Mucosa of rectum (tissue), 2 donors: Measurements from ENCODE around the gene RAD52.

Source experiments
- H3K27ac ChIP-seq, 2 donors: one replicate each; pipeline ENCODE4 v1.7.0; 2013; ENCODE audit warnings: inconsistent platforms in 2 of 2, low read depth in 2 of 2, low read length in 2 of 2
- H3K27me3 ChIP-seq, 2 donors: one replicate each; pipeline ENCODE4 v1.7.0; 2013; ENCODE audit warnings: low read length in 2 of 2; ENCODE audit not compliant: control insufficient read depth in 2 of 2, insufficient read depth in 2 of 2
- H3K36me3 ChIP-seq, 2 donors: one replicate each; pipeline ENCODE4 v1.7.0; 2013; ENCODE audit warnings: low read length in 2 of 2; ENCODE audit not compliant: control insufficient read depth in 2 of 2, insufficient read depth in 2 of 2
- H3K4me1 ChIP-seq, 2 donors: one replicate each; pipeline ENCODE4 v1.7.0; 2013; ENCODE audit warnings: low read length in 2 of 2, mild to moderate bottlenecking in 1 of 2; ENCODE audit not compliant: control insufficient read depth in 2 of 2, insufficient read depth in 2 of 2
- H3K4me3 ChIP-seq, 2 donors: one replicate each; pipeline ENCODE4 v1.7.0; 2013; ENCODE audit warnings: low read length in 2 of 2
- H3K9ac ChIP-seq, 2 donors: one replicate each; pipeline ENCODE4 v1.7.0; 2013; ENCODE audit warnings: low read length in 2 of 2, low read depth in 1 of 2, mild to moderate bottlenecking in 1 of 2
- H3K9me3 ChIP-seq, 2 donors: one replicate each; pipeline ENCODE4 v1.7.0; 2013; ENCODE audit warnings: low read length in 2 of 2; ENCODE audit not compliant: control insufficient read depth in 2 of 2
- donor health status: healthy.
- donor health status: Normal muscosa, but diverticular disease.

Gene RAD52

GRCh38 chr12:949453-950191, at the start of gene RAD52:
RAD52 (minus strand) TSS chr12:949694; CDS start chr12:933058, 16,636 bp downstream.
- Histone ChIP-seq H3K4me3 (peak within 1 kb of the TSS; percentile 91 to 93), H3K27ac (peak within 1 kb of the TSS; percentile 93 to 96), H3K4me1 (peaks cover 3 to 10% of the 10 kb centered on the region in 2 donors), H3K9me3 (no peaks in the 10 kb centered on the region), H3K9ac (peak within 1 kb of the TSS; percentile 88 to 96), H3K27me3 (no peaks in the 10 kb centered on the region), H3K36me3 (no peaks in the 10 kb centered on the region)

- no peaks in the 10 kb centered on the region for H3K27me3 ChIP-seq
- H3K4me3 ChIP-seq = peak overlapping the region in 1 of 2 donors; percentile 58
- H3K9ac ChIP-seq = no peak overlapping the region
- no peak overlapping the region for H3K27ac ChIP-seq
- H3K4me1 ChIP-seq = no peaks in the 10 kb centered on the region
- H3K9me3 ChIP-seq = no peaks in the 10 kb centered on the region
- H3K36me3 ChIP-seq = peaks cover 0 to 7% of the 10 kb centered on the region in 2 donors
Observed at GRCh38 chr12:998020-998874, 48.8 kb upstream of the RAD52 start.

GRCh38 chr12:997505-997904, 48.0 kb upstream of the RAD52 start:
- H3K4me1 ChIP-seq = no peaks in the 10 kb centered on the region
- peaks cover 0 to 7% of the 10 kb centered on the region in 2 donors for H3K36me3 ChIP-seq
- H3K9ac ChIP-seq = no peak overlapping the region
- no peaks in the 10 kb centered on the region for H3K27me3 ChIP-seq
- no peaks in the 10 kb centered on the region for H3K9me3 ChIP-seq
- H3K4me3 ChIP-seq = peak overlapping the region in 1 of 2 donors; percentile 17
- H3K27ac ChIP-seq = no peak overlapping the region

GRCh38 chr12:996881-997280, 47.4 kb upstream of the RAD52 start:
- Histone ChIP-seq H3K9me3 (no peaks in the 10 kb centered on the region), H3K4me1 (peaks cover 3 to 4% of the 10 kb centered on the region in 2 donors), H3K27ac (no peak overlapping the region), H3K4me3 (no peak overlapping the region), H3K36me3 (peaks cover 0 to 3% of the 10 kb centered on the region in 2 donors), H3K9ac (no peak overlapping the region), H3K27me3 (no peaks in the 10 kb centered on the region)

- no peaks in the 10 kb centered on the region for H3K9me3 ChIP-seq
- no peaks in the 10 kb centered on the region for H3K27me3 ChIP-seq
- no peak overlapping the region for H3K9ac ChIP-seq
- H3K36me3 ChIP-seq = no peaks in the 10 kb centered on the region
- no peak overlapping the region for H3K27ac ChIP-seq
- H3K4me3 ChIP-seq = no peak overlapping the region
- peaks cover 11% of the 10 kb centered on the region in 2 donors for H3K4me1 ChIP-seq
Observed at GRCh38 chr12:992647-993046, 43.2 kb upstream of the RAD52 start.

GRCh38 chr12:991350-992333, 42.1 kb upstream of the RAD52 start:
- H3K36me3 ChIP-seq = no peaks in the 10 kb centered on the region
- peak overlapping the region; percentile 94 to 95 for H3K27ac ChIP-seq
- no peaks in the 10 kb centered on the region for H3K27me3 ChIP-seq
- H3K4me1 ChIP-seq = peaks cover 11% of the 10 kb centered on the region in 2 donors
- peak overlapping the region; percentile 68 to 84 for H3K9ac ChIP-seq
- H3K4me3 ChIP-seq = peak overlapping the region; percentile 80 to 89
- H3K9me3 ChIP-seq = no peaks in the 10 kb centered on the region

- Histone ChIP-seq H3K36me3 (no peaks in the 10 kb centered on the region), H3K27me3 (no peaks in the 10 kb centered on the region), H3K4me1 (peaks cover 11% of the 10 kb centered on the region in 2 donors), H3K27ac (peak within 1 kb of the TSS; percentile 94 to 95), H3K9me3 (no peaks in the 10 kb centered on the region), H3K9ac (peak within 1 kb of the TSS; percentile 84 to 90), H3K4me3 (peak within 1 kb of the TSS; percentile 89 to 92)
Observed at GRCh38 chr12:990661-991349, 41.3 kb upstream of the RAD52 start, which contains the start of gene ERC1. ERC1 (plus strand) TSS chr12:991223; CDS start chr12:1027904, 36,681 bp downstream.

GRCh38 chr12:989751-990660, 40.5 kb upstream of the RAD52 start:
- H3K36me3 ChIP-seq = no peaks in the 10 kb centered on the region
- H3K9me3 ChIP-seq = no peaks in the 10 kb centered on the region
- H3K27ac ChIP-seq = peak overlapping the region; percentile 94 to 95
- no peaks in the 10 kb centered on the region for H3K27me3 ChIP-seq
- peak overlapping the region; percentile 89 to 92 for H3K4me3 ChIP-seq
- peak overlapping the region; percentile 83 to 90 for H3K9ac ChIP-seq
- H3K4me1 ChIP-seq = peaks cover 11% of the 10 kb centered on the region in 2 donors
